Measurements from ENCODE around the gene SLC16A3. TPM values are rescaled to one million over a fixed set of nuclear protein-coding genes. Genes with fewer than 3 reads are reported as not detected.

SLC16A3 gene
- total RNA-seq (10 to 100 TPM in 5 of 9 donors, 1 to 10 TPM in 4; 6.5 to 56.0 (median 12.9) TPM), polyA plus RNA-seq (10 to 100 TPM in 1 of 2 donors, 1 to 10 TPM in 1; 8.3 to 33.9 TPM)
- long read RNA-seq, donor 1, partial matches to known transcripts, result 1 of 7 reads
- long read RNA-seq, donor 1, other reads (novel, unspliced or antisense), result 3 of 7 reads
- long read RNA-seq, donor 2, partial matches to known transcripts, result 0 of 3 reads
- long read RNA-seq, donor 2, other reads (novel, unspliced or antisense), result 1 of 3 reads
- long read RNA-seq, donor 3, partial matches to known transcripts, result 1 of 4 reads
- long read RNA-seq, donor 3, other reads (novel, unspliced or antisense), result 0 of 4 reads

GRCh38 chr17:82228842-82229697, at the start of gene SLC16A3:
TSS of gene SLC16A3 (plus strand) at chr17:82229042. CDS start at chr17:82236009, 6,967 bp downstream.
- WGBS, 4 donors, result 3 to 10% (median 5%) methylated on average over 6 to 105 of the region's 105 CpGs
- peak in 2 of 4 donors; percentile 7 to 19 for ATAC-seq

GRCh38 chr17:82179412-82179811, 49.4 kb upstream of the SLC16A3 start:
- no peak for ATAC-seq
- Histone ChIP-seq H3K36me3 (peaks cover 0 to 65% (median 30%) of the 10 kb centered on the region in 9 donors), H3K4me3 (no peak overlapping the region), H3K27ac (no peak overlapping the region), H3K27me3 (no peaks in the 10 kb centered on the region), H3K9me3 (no peaks in the 10 kb centered on the region), H3K4me1 (no peaks in the 10 kb centered on the region)
- WGBS, 4 donors, result 90 to 95% (median 91%) methylated on average over 13 of the region's 13 CpGs
- intact Hi-C loops (cut with DNase I), result no loop called here
- peak in 1 of 5 donors; percentile 12 for DNase-seq
- TF ChIP-seq POLR2A (IDR thresholded peaks at IDR 0.05) (no peak), CTCF (IDR thresholded peaks at IDR 0.05) (no peak)

More at GRCh38 chr17:82228842-82229697, at the start of gene SLC16A3:
- Histone ChIP-seq H3K27me3 (peaks cover 0 to 6% (median 0%) of the 10 kb centered on the region in 9 donors), H3K4me1 (peaks cover 0 to 67% (median 38%) of the 10 kb centered on the region in 12 donors), H3K4me3 (peak within 1 kb of the TSS; percentile 27 to 93 (median 72)), H3K9me3 (no peaks in the 10 kb centered on the region), H3K36me3 (no peaks in the 10 kb centered on the region), H3K27ac (peak within 1 kb of the TSS; percentile 85 to 99 (median 92))
- intact Hi-C loops (cut with DNase I), result loop anchor here in 1 of 10 donors (2.0 kb wide), 1 partner anchor 22 kb away; no protein-coding TSS in a partner anchor
- peak; percentile 74 to 90 (median 78) for DNase-seq
- TF ChIP-seq CTCF (IDR thresholded peaks at IDR 0.05) (no peak), POLR2A (IDR thresholded peaks at IDR 0.05) (peak in 1 of 2 donors; percentile 85)

GRCh38 chr17:82179946-82180475, 48.8 kb upstream of the SLC16A3 start:
- Histone ChIP-seq H3K9me3 (no peaks in the 10 kb centered on the region), H3K4me1 (no peaks in the 10 kb centered on the region), H3K27ac (no peak overlapping the region), H3K36me3 (peaks cover 0 to 66% (median 30%) of the 10 kb centered on the region in 9 donors), H3K27me3 (no peaks in the 10 kb centered on the region), H3K4me3 (no peak overlapping the region)
- intact Hi-C loops (cut with DNase I), result no loop called here
- DNase-seq (peak in 1 of 5 donors; percentile 26), ATAC-seq (no peak)
- WGBS, 4 donors, result 88 to 93% (median 91%) methylated on average over 10 of the region's 10 CpGs
- no peak for TF ChIP-seq CTCF (IDR thresholded peaks at IDR 0.05)
- TF ChIP-seq POLR2A (IDR thresholded peaks at IDR 0.05), result no peak

Data from heart left ventricle (tissue), 16 donors.